Measurements from ENCODE around the gene P2RY13.

Gene P2RY13

GRCh38 chr3:151320131-151320530 is 9.2 kb downstream of the P2RY13 start:
- DNase-seq: no peak

- no peak for DNase-seq
Observed at GRCh38 chr3:151319628-151320027, 9.7 kb downstream of the P2RY13 start.

- peak; percentile 40 to 79 (median 73) for DNase-seq
Observed at GRCh38 chr3:151318991-151319390, 10.4 kb downstream of the P2RY13 start.

GRCh38 chr3:151318313-151318712 is 11.0 kb downstream of the P2RY13 start:
- no peak for DNase-seq

GRCh38 chr3:151316267-151316991 is 12.9 kb downstream of the P2RY13 start, which contains the start of gene GPR87:
Gene GPR87, minus strand, starts transcription at chr3:151316820. Its CDS starts 16,720 bp downstream, at chr3:151300100.
- no peak for DNase-seq

GRCh38 chr3:151315846-151316245 is 13.5 kb downstream of the P2RY13 start:
- DNase-seq: no peak

- DNase-seq: no peak
Observed at GRCh38 chr3:151315136-151315535, 14.2 kb downstream of the P2RY13 start.

- DNase-seq: no peak
Observed at GRCh38 chr3:151314593-151314992, 14.8 kb downstream of the P2RY13 start.

- no peak for DNase-seq
Observed at GRCh38 chr3:151314137-151314536, 15.2 kb downstream of the P2RY13 start.

GRCh38 chr3:151312972-151313371 is 16.4 kb downstream of the P2RY13 start:
- DNase-seq: no peak

GRCh38 chr3:151309566-151309965 is 19.8 kb downstream of the P2RY13 start:
- DNase-seq: no peak

- no peak for DNase-seq
Observed at GRCh38 chr3:151307583-151308488, 21.5 kb downstream of the P2RY13 start.

GRCh38 chr3:151307131-151307530 is 22.2 kb downstream of the P2RY13 start:
- no peak for DNase-seq

GRCh38 chr3:151306168-151306810 is 23.1 kb downstream of the P2RY13 start:
- DNase-seq: no peak

- no peak for DNase-seq
Observed at GRCh38 chr3:151305775-151306151, 23.6 kb downstream of the P2RY13 start.

GRCh38 chr3:151305060-151305774 is 24.1 kb downstream of the P2RY13 start:
- DNase-seq: no peak

- peak in 1 of 3 donors; percentile 30 for DNase-seq
Observed at GRCh38 chr3:151303751-151304150, 25.6 kb downstream of the P2RY13 start.

GRCh38 chr3:151301787-151302186 is 27.6 kb downstream of the P2RY13 start:
- DNase-seq: peak; percentile 24 to 61 (median 38)

- DNase-seq: peak in 2 of 3 donors; percentile 19 to 36
Observed at GRCh38 chr3:151300539-151300938, 28.8 kb downstream of the P2RY13 start.

GRCh38 chr3:151299006-151299405 is 30.3 kb downstream of the P2RY13 start:
- no peak for DNase-seq

GRCh38 chr3:151297429-151297828 is 31.9 kb downstream of the P2RY13 start:
- no peak for DNase-seq

- DNase-seq: no peak
Observed at GRCh38 chr3:151296226-151296625, 33.1 kb downstream of the P2RY13 start.

- no peak for DNase-seq
Observed at GRCh38 chr3:151293127-151293526, 36.2 kb downstream of the P2RY13 start.
